Thymus (tissue), 11 donors: ENCODE data around the gene CLNK. TPM values are rescaled to one million over a fixed set of nuclear protein-coding genes. Genes with fewer than 3 reads are reported as not detected.
A peak's percentile ranks its signal among the peaks of the same experiment; 100 is the strongest.

ENCODE experiments used
- DNase-seq, 9 donors: peaks; one replicate each; pipeline ENCODE4 v3.0.0-alpha.2; 2013; ENCODE audit warnings: low spot score in 9 of 9, low read depth in 6 of 9, missing footprints in 1 of 9
- H3K27ac ChIP-seq, 2 donors: one replicate each; pipeline ENCODE4 v1.5.1; 2013; ENCODE audit warnings: control low read depth in 1 of 2, low read depth in 1 of 2, low read length in 1 of 2, mild to moderate bottlenecking in 1 of 2, moderate library complexity in 1 of 2
- H3K27me3 ChIP-seq, 2 donors: one replicate each; pipeline ENCODE4 v1.5.1; 2013; ENCODE audit warnings: low read length in 1 of 2; ENCODE audit not compliant: control insufficient read depth in 2 of 2, insufficient read depth in 1 of 2
- H3K36me3 ChIP-seq, 2 donors: one replicate each; pipeline ENCODE4 v1.5.1; 2013; ENCODE audit warnings: low read length in 1 of 2, mild to moderate bottlenecking in 1 of 2, moderate library complexity in 1 of 2; ENCODE audit not compliant: control insufficient read depth in 2 of 2, insufficient read depth in 2 of 2
- H3K4me1 ChIP-seq, 2 donors: one replicate each; pipeline ENCODE4 v1.5.1; 2013; ENCODE audit warnings: low read length in 2 of 2; ENCODE audit not compliant: control insufficient read depth in 2 of 2, insufficient read depth in 2 of 2
- H3K4me3 ChIP-seq, 2 donors: one replicate each; pipeline ENCODE4 v1.5.1; 2013; ENCODE audit warnings: low read length in 2 of 2, control low read depth in 1 of 2, mild to moderate bottlenecking in 1 of 2
- H3K9me3 ChIP-seq, 2 donors: one replicate each; pipeline ENCODE4 v1.5.1; 2013; ENCODE audit warnings: low read length in 1 of 2, mild to moderate bottlenecking in 1 of 2; ENCODE audit not compliant: control insufficient read depth in 2 of 2, insufficient read depth in 1 of 2
- WGBS: extraction: QIAGEN DNeasy Blood & Tissue Kit; methylation state at CpG from one replicate; pipeline ENCODE4 v1.1.7; 2013; 5-methylcytosine and 5-hydroxymethylcytosine counted together
- polyA plus RNA-seq: library from polyadenylated mRNA; stranded (reverse); fragments of 200-250 nt; gene quantifications from one replicate; pipeline ENCODE4 v1.2.3, GENCODE V29; 2013
- total RNA-seq: library from RNA; stranded (reverse); fragments of 120-200 nt; gene quantifications from one replicate; pipeline ENCODE4 v1.2.4, GENCODE V29; 2013
- donor health status: healthy.

Gene CLNK
- total and polyA plus RNA-seq, 2 donors, result 1.9 to 2.6 TPM

DNA sequence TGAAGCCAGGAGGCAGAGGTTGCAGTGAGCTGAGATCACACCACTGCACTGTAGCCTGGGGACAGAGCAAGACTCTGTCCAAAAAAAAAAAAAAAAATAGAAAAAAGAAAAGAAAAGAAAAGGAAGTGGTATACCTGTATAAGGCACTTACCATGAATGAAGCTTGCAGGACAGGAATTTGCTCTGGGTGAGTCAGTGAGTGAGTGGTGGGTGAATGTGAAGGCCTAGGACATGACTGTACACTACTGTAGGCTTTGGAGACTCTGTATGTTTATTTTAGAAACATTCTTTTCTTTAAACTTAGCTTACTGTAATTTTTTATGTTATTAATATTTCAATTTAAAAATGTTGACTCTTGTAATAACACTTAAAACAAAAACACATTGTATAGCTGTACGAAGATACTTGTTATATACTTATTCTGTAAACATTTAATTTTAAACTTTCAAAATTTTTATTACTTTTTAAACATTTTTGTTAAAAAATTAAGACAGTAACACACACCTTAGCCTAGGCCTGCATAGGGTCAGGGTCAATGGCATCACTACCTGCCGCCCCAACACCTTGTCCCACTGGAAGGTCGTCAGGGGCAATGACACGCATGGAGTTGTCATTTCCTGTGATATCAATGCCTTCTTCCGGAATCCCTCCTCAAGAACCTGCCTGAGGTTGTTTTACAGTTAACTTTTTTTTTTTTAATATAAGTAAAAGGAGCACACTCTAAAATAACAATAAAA is 78.7 kb downstream of the CLNK start:
- H3K4me3 ChIP-seq, result no peak overlapping the region
- H3K9me3 ChIP-seq, result no peaks in the 10 kb centered on the region
- no peak for DNase-seq
- H3K4me1 ChIP-seq, result no peaks in the 10 kb centered on the region
- no peaks in the 10 kb centered on the region for H3K27me3 ChIP-seq
- no peak overlapping the region for H3K27ac ChIP-seq
- WGBS, result 97% methylated on average over 5 of the region's 5 CpGs
- H3K36me3 ChIP-seq, result no peaks in the 10 kb centered on the region

DNA sequence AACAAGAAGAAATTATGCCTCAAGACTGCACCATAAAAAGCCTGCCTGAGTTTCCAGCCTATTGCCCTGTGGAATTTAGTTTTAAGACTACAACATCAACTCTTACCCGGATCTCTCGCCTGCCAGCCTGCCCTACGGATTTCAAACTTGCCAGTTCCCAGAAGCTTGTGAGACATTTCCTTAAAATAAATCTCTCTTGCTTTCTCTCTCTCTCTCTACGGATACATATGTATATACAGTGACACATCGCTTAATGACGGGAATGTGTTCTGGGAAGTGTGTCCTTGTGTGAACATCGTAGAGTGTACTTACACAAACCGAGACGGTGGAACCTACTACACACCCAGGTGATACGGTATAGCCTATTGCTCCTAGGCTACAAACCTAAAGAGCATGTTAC is 79.5 kb downstream of the CLNK start:
- 98% methylated on average over 10 of the region's 10 CpGs for WGBS
- Histone ChIP-seq H3K4me1 (no peaks in the 10 kb centered on the region), H3K27me3 (no peaks in the 10 kb centered on the region), H3K4me3 (no peak overlapping the region), H3K36me3 (no peaks in the 10 kb centered on the region), H3K27ac (no peak overlapping the region), H3K9me3 (no peaks in the 10 kb centered on the region)
- DNase-seq, result no peak

DNA sequence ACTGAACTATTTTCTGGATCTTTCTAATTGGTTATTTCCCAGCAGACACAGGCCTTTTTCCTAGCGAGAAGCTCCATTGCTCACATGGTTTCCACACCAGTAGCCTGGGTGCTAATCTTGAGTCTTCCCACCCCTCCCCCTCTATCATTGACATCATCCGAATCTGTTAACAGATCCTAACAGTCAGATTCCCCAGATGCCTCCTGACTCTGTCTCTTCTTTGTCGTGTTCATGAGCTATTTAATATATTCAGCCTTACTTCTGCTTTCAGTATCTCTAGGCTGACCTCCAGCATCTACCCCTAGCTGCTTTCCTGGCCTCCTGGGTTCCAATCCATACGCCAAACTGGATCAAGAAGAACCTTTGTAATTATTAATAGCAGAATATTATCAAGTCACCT is 85.0 kb downstream of the CLNK start:
- H3K27me3 ChIP-seq, result no peaks in the 10 kb centered on the region
- H3K27ac ChIP-seq, result no peak overlapping the region
- no peak overlapping the region for H3K4me3 ChIP-seq
- WGBS, result 89% methylated on average over 4 of the region's 4 CpGs
- DNase-seq, result no peak
- H3K36me3 ChIP-seq, result no peaks in the 10 kb centered on the region
- no peaks in the 10 kb centered on the region for H3K9me3 ChIP-seq
- H3K4me1 ChIP-seq, result peaks cover 0 to 5% of the 10 kb centered on the region in 2 donors

DNA sequence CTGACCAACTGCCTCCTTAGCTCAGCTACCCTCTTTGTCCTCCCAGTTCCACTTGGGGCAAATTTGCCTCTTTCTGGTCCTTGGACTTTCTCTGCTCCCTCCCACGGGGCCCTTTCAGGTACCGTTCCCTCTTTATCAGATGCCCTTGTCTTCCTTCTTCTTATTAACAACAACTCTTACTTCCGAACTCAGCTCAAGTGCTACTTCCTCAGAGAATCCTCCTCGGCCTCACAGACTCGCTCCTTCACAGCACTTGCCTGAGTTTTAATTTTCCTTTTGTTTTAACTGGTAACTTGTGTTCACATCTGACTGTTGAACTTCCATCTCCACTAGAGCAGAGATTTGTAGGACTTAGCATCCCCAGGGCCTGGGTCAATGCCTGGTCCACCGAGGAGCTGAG is 85.7 kb downstream of the CLNK start:
- no peaks in the 10 kb centered on the region for H3K9me3 ChIP-seq
- no peaks in the 10 kb centered on the region for H3K27me3 ChIP-seq
- peaks cover 0 to 5% of the 10 kb centered on the region in 2 donors for H3K4me1 ChIP-seq
- WGBS, result 77% methylated on average over 6 of the region's 6 CpGs
- no peaks in the 10 kb centered on the region for H3K36me3 ChIP-seq
- H3K4me3 ChIP-seq, result no peak overlapping the region
- no peak for DNase-seq
- no peak overlapping the region for H3K27ac ChIP-seq

DNA sequence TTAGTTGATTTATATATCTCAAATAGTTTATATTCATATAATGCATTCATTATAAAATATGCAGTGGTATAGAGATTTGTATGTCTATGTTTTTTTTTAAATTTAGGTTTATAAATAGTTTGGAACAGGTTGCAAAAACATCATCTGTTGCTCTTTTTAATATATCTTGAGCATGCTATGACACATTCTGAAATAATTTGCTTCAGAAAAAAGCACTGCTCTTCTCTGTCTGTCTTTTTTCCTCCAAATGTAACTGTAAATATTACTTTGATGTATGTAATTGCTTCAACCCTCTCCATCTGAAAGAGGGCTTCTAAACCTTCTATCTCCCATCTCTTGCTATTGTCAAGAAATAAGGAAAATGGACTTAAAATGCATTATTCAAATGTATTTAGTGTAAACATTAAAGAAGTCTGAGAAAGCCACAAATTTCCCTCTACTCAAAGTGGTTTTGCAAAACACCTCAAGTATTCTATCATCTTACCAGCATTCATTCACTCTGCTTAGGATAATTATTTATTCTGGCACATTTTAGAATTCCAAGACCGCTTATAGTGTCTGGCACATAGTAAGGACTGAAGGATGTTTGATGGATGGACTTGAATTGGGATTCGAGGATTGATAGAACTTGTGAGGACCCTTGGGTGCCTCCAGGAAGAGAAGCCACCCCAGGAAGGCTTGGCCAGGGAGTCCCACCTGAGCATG is 87.8 kb downstream of the CLNK start:
- Histone ChIP-seq H3K27ac (no peak overlapping the region), H3K9me3 (no peaks in the 10 kb centered on the region), H3K27me3 (no peaks in the 10 kb centered on the region), H3K36me3 (no peaks in the 10 kb centered on the region), H3K4me3 (no peak overlapping the region), H3K4me1 (peaks cover 0 to 5% of the 10 kb centered on the region in 2 donors)
- WGBS, result 97% methylated on average over 2 of the region's 2 CpGs
- no peak for DNase-seq

DNA sequence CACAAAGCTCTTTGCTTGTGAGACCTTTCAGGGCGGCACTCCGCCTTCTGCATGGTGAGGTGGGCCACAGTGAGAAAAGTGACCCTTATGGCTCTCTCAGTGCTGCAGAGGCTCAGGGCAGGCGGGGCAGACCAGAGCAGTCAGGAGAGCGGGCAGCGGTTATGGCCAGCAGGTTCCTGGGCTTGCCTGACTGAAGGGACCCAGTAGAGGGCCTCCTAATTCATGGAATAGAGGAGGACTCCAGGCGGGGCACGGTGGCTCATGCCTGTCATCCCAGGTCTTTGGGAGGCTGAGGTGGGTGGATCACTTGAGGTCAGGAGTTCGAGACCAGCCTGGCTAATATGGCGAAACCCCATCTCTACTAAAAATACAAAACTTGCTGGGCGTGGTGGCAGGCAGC is 91.4 kb downstream of the CLNK start:
- H3K4me3 ChIP-seq, result no peak overlapping the region
- no peaks in the 10 kb centered on the region for H3K27me3 ChIP-seq
- H3K27ac ChIP-seq, result no peak overlapping the region
- H3K4me1 ChIP-seq, result peaks cover 12 to 29% of the 10 kb centered on the region in 2 donors
- H3K36me3 ChIP-seq, result no peaks in the 10 kb centered on the region
- no peak for DNase-seq
- WGBS, result 97% methylated on average over 10 of the region's 10 CpGs
- H3K9me3 ChIP-seq, result peaks cover 0 to 6% of the 10 kb centered on the region in 2 donors

DNA sequence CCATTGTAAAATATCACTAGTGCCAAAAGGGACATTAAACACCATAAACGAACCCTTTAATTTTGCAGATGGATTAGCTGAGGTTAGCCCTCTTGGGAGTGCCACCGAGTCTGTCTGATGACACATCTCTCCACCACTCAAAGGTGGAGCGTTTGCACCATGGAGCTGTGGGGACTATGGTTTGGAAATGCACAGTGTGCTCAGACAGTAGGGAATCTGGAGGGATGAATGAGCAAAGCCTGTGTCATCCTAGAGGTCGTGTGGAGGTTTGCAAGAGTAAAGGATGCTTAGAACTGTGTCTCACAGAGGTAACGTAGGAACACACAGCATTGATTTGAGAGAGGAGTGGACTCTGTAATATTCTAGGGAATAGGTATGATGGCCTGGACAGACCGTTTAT is 93.7 kb downstream of the CLNK start:
- no peak for DNase-seq
- peaks cover 0 to 6% of the 10 kb centered on the region in 2 donors for H3K9me3 ChIP-seq
- no peak overlapping the region for H3K27ac ChIP-seq
- H3K4me1 ChIP-seq, result peaks cover 22 to 43% of the 10 kb centered on the region in 2 donors
- no peaks in the 10 kb centered on the region for H3K36me3 ChIP-seq
- H3K4me3 ChIP-seq, result no peak overlapping the region
- no peaks in the 10 kb centered on the region for H3K27me3 ChIP-seq
- 95% methylated on average over 6 of the region's 6 CpGs for WGBS

DNA sequence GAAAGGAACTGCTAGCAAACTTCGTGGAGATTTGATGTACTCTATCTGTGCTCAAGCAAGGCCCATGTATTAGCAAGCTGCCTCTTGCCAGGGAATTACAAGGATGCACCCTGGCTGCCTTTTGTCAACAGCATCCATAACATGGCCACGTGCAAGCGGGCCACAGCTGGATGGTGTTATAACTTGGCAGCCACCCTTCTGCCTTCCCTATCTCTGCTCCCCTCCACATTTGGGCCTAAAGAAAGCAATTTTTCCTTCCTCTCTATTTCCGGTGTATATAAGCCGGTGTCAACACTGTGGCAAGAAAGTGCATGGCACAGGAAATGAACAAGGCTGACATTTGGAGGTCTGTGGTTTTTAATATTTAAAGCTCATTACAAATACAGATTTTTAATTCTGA is 94.8 kb downstream of the CLNK start:
- H3K27ac ChIP-seq, result peak overlapping the region in 1 of 2 donors; percentile 72
- no peak overlapping the region for H3K4me3 ChIP-seq
- DNase-seq, result peak in 4 of 9 donors; percentile 42 to 78 (median 47)
- WGBS, result 10% methylated on average over 5 of the region's 5 CpGs
- no peaks in the 10 kb centered on the region for H3K36me3 ChIP-seq
- peaks cover 27 to 47% of the 10 kb centered on the region in 2 donors for H3K4me1 ChIP-seq
- no peaks in the 10 kb centered on the region for H3K27me3 ChIP-seq
- peaks cover 0 to 6% of the 10 kb centered on the region in 2 donors for H3K9me3 ChIP-seq

DNA sequence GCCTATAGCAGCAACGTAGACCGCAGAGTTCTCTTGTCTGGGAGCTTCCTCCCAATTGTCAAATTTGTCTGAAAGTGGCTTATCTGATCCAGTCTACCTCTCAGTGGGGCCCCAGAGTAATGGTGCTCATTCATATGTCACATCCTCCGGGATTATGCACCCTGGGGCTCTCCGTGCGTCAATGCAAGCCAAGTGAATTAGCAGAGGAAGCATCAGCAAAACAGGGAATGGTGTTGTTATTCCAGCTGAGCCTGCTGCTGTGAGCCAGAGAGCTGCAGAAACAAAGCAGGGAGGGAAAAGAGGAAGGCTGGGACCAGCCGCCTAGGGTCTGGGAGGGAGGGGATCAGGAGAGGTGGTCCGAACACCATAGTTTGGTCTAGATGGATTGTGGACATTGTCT is 95.2 kb downstream of the CLNK start:
- Histone ChIP-seq H3K9me3 (peaks cover 0 to 6% of the 10 kb centered on the region in 2 donors), H3K27me3 (no peaks in the 10 kb centered on the region), H3K4me3 (no peak overlapping the region), H3K4me1 (peaks cover 31 to 52% of the 10 kb centered on the region in 2 donors), H3K36me3 (no peaks in the 10 kb centered on the region), H3K27ac (peak overlapping the region in 1 of 2 donors; percentile 72)
- DNase-seq, result no peak
- WGBS, result 94% methylated on average over 7 of the region's 7 CpGs
